GM19452 (cell line): Measurements from ENCODE around the gene PCCA.
"Not testable (repeated sequence)": the region's sequence is repeated elsewhere in the genome, so short reads cannot be mapped to it uniquely, and the experiment has no call there.

Experiments
- ATAC-seq: cut with Tn5 transposase; IDR thresholded peaks from one replicate; pipeline ENCODE4 v1.9.1; 2021; ENCODE audit not compliant: unreplicated experiment

Gene PCCA

DNA sequence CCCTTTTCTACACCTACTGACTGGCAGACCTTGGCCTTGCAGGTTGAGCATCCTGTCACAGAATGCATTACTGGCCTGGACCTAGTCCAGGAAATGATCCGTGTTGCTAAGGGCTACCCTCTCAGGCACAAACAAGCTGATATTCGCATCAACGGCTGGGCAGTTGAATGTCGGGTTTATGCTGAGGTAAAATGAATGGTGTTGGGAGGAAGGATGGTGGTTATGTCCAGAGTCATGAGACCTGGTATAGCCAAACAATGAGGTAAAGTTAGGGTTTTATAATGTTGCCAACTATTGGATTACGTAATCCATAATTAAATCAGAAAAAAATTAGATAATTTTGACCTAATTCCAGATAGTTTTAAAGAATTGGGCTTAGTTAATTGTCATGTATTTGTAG lies 212.5 kb downstream of the PCCA start:
- ATAC-seq: no peak

DNA sequence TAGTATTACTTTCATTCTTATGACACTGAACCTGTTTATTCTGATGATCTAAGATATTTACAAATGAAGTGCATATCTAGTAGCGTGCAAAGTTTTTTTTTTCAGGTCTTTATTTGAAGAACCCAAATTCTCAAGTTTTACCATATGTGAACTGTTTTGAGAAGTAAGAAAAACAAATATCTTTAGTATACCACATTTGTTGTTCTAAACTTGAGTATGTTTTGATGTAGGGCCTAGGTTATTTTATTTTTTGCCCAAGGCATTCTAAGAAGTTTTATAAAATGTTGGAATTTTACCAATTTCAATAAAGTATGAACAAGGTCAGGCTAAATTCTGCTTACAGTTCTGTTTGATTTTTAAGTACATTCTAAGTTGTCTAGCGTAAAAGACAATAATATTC lies 213.5 kb downstream of the PCCA start:
- no peak for ATAC-seq

DNA sequence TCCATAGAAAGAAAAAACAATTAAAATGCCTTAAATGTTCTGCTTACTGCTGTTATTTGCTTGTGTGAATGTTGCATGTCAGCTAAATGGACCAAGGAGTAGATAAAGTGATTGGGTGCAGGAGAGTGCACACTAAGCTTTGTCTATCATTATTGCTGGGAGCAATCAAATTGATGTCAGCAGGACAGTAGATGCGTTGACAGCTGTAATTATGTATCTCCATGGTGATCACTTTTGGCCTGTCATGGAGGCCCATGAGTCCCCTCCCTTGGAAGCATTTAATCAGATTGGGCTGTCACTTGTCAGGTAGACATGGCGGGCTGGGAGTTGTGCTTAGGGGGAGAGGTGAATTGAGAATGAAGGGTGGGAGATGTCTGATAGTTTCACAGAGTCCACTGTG lies 215.3 kb downstream of the PCCA start:
- no peak for ATAC-seq

DNA sequence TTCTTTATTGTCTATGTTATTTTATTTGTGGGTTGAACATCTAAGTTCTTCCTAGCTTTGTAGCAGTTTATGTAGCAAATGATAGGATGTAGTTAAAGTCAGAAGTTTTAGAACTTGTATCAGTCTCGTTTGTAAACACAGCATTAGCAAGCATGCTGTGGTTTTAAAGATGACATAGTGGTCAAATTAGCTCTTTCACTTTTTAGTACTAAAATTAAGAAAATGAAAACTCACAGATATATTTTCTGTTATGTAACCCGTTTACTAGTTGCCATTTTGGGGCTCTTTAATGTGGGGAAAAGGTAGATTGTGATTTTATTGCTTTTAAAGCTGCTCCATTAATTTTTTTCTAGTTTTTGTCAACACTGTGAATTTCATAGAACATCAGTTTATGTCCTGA lies 216.5 kb downstream of the PCCA start:
- ATAC-seq: no peak

DNA sequence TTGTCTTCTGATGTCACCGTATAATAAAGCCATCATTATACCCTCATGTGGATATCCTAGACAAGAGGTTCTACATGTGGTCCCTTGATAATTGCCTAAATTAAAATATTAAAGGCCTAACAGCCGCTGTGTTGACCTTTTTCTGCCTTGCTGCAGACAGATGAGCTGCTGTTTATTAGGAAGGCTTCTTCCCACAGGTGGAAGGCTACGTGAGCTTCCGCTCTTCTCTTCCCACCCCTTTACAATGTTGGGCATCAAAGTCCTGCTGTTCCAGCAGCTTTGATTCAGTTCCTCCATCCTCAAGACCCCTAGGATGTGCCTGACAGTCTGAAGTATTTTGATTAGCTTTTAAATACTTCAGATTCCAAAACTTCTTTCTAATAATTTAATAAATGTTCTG lies 217.1 kb downstream of the PCCA start:
- ATAC-seq: no peak

DNA sequence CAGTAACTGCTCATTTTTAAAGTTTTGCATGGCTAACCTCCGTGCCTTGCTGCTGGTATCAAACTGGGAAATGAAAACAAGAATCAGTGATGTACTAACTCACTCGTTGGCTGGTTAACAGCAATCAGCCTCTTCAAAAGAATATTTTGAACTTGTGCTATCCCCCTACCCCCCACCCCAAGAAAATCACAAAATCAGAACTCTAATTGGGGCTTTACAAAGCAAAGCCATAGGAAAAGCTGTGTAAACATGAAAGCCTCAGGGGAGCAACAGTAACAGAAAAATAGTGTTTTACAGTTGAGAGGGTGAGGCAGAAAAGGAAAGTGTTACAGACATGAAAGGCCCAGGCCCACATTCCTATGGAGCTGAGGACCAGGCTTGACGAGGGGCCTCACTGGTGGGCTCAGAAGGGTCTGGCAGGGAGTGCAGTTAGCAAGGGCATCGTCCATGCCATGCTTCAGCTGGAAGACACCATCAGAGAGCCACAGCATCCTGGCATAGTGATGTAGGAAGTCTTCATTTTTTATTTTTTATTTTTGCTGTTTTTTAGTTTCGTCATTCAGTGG lies 217.6 kb downstream of the PCCA start:
- ATAC-seq: no peak

DNA sequence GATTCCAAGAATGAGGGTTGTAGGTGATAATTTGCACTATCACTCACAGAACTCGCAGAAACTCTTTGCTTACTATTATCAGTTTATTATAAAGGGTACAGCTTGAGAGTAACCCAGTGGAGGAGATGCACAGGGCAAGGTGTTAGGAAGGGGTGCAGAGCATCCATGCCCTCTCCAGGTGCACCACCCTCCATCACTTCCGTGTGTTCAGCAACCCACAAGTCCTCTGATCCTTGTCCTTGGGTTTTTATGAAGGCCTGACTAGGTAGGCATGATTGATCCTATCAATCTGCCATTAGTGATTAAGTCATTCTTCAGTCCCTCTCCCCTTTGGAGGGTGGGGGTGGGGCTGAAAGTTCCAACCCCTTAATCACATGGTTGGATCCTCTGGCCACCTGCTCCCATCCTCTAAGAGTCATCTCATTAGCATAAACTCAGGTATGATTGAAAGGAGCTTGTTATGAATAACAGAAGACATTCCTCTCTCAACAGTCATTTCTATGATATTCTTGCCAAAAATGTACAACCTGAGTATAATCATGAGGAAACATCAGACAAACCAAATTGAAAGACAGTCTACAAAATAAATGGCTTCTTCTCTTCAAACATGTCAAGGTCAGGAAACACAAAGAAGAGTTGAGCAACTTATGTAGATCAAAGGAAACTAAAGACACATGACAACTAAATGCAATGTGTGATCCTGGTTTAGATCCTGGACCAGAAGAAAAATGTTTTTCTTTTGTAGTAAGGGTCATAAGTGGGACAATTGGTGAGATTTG lies 225.4 kb downstream of the PCCA start:
- no peak for ATAC-seq

DNA sequence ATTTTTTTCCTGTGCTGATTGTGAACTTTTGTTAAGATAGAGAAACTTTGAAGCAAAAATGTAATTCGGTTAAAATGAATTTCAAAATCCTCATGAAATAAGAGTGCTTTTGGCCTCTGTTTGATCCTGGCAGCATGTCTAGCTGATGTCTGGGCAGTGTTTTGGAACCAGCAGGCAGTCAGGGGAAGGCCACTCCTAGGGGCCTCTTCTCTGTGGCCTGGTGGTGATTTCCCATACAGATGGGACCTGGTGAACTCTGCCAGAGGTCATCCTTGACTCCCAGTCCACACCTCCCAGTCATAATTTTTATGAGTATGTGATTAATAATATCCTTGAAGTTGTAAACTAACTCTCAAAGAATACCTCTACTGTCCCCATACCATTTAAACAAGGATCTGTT lies 226.6 kb downstream of the PCCA start:
- ATAC-seq: no peak

DNA sequence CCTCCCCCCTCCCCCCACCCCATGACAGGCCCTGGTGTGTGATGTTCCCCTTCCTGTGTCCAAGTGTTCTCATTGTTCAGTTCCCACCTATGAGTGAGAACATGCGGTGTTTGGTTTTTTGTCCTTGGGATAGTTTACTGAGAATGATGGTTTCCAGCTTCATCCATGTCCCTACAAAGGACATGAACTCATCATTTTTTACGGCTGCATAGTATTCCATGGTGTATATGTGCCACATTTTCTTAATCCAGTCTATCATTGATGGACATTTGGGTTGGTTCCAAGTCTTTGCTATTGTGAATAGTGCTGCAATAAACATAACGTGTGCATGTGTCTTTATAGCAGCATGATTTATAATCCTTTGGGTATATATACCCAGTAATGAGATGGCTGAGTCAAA lies 229.6 kb downstream of the PCCA start:
- not testable (repeated sequence) for ATAC-seq

DNA sequence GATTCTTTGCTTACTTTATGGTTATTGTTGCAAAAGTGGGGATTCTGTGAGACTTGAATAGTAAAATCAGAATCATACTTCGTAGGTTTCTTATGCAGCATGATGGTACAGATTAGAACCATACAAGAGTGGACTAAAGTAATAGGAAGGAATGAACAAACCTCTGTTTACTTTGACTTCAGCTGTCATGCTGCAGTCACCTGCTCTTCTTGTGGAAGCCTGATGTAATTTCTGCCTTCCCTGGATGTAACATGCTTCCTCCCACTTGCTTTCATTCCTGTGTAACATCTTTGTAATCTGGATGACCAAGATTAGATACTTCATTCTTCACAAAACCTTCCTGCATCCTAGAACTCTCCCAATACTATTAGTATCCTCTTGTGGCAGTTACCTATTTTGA lies 235.0 kb downstream of the PCCA start:
- ATAC-seq: no peak

DNA sequence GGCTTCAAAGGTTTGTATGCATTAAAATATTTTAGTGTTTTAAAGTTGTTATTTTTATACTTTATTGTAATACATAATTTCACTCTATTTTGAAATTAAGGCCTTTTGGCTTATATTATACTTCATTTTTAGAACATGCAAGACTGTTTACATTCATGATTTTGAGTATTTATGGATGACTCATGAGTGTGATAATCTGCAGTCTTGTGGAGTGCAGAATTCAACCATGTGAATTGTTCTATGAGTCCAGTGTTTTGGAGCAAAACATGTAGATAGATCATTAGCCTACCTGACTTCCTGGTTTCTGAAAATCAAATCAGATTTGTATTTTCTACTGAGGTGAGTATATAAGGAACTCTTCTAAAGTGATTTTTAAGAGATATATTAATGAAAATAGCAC lies 241.8 kb downstream of the PCCA start:
- ATAC-seq: no peak

DNA sequence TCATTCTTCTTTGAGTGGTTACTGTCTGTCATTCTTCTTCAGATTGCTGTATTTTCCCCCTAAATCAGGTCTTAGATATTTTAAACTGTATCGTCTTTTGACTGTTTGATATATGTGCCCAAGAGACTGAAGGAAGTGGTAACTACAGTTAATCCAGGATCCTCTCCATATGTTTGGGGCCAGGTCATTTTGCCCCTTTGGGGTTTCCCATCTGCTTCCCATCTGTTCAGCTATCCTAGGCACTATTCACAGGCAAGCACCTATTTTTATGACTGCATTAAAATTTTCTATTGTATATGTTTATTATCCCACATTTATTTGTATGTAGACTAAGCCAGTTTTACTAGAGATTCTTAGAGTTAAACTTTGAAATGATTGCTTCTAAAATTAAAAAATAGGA lies 244.2 kb downstream of the PCCA start:
- no peak for ATAC-seq

DNA sequence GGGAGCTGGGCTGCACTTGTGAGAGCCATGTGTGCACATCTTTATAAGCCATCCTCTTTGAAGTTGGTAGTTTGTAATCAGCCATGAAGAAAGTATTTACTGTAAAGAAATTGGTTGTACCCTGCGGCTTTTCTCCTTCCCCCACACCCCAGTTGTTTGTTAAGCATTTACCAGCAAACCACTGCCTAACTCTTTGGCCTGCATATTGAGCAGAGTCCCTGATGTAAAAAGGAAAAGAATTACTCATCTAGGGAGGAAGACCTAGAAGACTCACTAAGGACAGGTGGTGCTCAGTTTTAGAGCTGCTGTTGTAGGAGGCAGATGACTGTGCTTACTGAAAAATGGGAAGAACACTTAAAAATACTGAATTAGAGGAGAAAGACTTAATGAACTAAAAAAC lies 245.3 kb downstream of the PCCA start:
- ATAC-seq: peak; percentile 66

DNA sequence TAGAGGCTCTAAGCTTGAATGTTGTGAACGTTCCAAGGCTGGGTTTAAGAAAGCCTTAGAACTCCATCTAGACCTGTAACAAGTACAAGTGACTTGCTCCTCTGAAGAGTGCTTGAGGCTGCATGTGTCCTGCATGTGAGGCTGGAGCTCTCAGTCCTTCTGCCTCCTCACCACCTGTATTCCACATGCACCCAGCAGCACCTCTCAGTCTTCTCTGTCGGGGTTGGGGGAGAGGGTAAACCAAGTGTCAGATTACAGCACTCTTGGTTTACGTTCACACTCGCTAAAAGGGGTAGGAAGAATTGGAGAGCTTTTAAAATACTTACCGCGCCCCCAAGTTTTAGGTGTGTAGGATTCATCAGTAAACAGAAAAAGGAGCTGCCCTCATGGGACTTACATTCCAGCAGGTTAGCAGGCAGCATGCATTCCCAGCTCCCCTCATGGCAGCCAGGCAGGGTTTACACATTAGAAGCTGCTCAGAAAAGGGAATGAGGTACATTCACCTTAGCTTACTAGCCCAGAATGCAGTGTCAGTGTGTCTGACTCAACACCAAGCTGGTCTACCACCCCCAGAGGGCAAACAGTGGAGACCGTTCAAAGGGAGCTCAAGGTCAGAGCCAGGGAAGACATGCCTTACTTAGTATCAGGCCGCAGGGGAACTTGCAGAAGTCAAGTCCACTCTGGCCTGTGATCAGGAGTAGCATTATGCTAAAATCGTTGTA lies 248.1 kb downstream of the PCCA start:
- no peak for ATAC-seq

DNA sequence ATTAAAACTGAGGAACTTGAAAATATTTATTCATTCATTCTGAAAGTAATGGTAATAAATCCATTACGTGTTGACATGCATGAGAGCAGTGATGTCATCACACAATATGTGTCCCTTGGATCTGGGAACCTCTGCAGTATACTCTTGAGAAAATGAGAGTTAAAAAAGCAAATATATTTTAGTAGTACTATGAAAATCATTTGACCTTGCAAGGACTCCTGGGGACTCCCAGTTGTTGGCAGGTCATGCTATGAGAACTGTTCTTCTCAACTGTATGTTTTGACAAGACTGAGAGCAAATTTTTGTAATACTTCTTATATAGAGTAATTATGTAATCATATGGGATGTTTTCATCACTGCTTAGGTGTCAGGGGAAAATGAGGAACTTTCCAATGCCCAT lies 249.4 kb downstream of the PCCA start:
- no peak for ATAC-seq

DNA sequence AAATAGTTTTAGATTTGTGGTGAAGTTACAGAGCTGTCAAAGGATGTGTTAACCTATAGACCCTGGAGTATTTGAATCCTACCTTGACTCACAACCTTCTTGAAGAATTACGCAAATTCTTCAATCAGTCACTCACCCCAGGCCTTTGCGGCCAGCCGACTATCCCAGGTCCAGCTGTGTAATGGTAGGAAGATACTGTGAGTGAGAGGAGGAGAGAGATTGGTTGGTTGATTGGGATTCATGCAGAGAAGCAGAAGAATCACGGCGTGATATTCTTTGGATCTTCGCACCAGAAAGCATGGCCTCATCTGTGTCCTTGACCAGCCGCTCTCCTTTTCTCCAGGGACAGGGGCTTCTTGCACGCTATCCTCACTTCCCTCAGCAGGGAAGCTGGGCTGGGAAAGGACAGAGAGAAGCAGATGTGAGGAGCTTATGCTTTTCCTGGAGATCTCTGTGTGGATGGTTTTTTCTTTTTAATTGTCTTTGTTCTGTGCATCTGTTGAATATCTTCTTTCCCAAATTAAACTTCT lies 250.6 kb downstream of the PCCA start:
- no peak for ATAC-seq

DNA sequence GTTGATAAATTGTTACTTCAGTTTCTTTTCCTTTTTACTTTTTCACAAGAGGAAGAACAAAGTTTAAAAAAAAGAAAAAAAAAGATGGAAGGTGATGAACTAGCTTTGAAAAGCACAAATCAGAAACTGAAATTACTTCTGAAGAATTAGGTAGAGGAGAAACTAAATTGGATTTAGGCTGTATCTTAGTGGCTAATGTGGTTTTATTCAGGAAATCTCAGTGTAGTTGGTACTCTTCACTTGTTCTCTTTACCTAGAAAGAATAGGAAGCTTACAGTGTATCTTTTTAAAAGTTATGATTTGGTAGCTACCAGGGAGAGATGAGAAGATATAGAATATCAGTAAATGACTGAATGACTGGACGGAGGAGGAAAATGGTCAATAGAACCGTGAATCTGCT lies 252.0 kb downstream of the PCCA start:
- no peak for ATAC-seq

DNA sequence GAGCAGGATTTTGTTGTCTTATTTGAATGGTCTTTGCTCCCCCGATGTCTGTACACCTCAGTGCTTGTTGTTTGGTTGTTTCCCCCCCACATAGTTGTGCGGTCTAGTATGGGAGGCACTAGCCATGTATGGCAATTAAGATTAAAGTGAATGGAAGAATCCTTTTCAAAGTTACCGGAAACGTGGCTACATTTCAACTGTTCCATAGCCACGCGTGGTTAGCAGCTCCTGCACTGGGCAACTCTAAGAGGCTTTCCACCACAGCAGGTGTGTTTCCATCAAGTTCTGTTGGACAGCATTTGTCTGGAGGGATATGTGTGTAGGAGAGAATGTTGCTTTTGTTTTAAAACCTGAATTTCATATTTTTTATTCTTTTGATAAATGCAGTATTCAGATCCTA lies 252.4 kb downstream of the PCCA start:
- no peak for ATAC-seq

DNA sequence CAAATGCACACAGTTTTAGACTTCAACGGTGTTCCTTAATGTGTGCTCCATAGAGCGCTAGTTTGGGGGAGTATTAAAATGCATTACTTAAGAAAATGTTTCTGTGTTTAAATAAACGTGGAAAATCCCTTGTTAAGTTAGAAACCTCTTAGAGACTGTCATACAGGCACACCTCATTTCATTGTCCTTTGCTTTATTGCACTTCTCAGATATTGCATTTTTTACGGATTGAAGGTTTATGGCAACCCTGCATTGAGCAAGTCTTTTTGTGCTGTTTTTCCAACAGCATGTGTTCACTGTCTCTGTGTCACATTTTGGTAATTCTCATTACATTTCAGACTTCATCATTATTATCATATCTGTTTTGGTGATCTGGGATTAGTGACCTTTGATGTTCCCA lies 255.7 kb downstream of the PCCA start:
- ATAC-seq: no peak

DNA sequence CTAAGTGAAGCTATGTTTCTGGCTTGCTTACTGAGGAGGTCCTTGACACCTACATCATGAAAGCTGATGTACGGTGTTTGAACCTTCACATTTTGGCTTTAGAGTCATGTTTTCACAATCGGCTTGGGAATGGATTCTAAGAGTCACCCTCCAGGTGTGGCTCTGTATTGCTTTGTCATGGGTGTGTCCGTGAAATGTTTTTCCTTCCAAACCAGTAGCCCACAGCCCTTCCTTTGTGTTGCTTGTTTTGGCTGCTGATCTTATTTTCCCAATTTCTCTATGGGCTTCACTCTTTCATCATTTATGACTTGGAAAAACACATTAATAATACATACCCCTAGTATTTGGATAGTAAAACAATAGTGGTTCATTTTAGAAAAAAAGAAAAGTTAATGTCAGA lies 259.1 kb downstream of the PCCA start:
- ATAC-seq: no peak

DNA sequence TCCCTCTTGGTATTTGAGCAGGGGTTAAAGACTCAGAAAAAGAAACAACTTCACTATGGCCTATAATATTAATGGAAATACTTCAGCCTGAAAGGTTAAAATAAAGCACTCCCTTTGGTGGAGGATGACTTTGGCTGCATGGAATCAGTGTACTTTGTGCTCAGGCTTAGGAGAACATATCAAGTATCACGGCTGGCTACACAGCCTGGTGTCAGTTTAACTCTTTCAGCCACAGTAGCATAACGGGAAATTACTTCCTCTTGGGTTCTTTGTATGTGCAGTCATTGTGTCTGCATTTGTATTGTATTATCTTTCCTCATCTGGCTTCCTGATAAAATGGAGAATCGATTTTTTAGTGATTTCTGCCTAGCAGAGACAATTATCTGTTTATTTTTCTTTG lies 260.7 kb downstream of the PCCA start:
- ATAC-seq: no peak

DNA sequence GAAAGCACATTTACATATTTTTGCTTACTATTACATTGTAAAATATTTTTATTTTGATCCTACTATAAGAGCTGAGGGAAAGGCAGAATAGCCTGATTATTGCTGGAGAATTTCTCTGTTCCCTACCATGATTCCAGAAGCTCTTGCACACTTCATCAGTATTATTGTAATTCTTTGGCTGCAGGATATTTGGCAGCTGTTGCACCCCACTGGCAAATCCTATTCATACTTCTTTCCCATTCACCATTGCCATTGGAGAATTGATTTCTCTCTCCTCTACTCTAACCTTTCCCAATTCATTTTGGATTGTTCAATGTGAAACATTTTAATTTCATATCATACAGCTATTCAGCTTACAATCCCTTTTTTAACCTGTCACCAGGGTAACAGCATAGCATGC lies 261.7 kb downstream of the PCCA start:
- ATAC-seq: no peak
